Panc1 (cell line): Measurements from ENCODE around the gene GPR27. TPM values are rescaled to one million over a fixed set of nuclear protein-coding genes. Genes with fewer than 3 reads are reported as not detected.

ENCODE experiments used
- ATAC-seq: fragments of 200-7000 bp; cut with Tn5 transposase; 2 replicates; pipeline ENCODE4 v1.9.1; 2020; ENCODE audit warnings: mild to moderate bottlenecking, moderate library complexity
- BruUV-seq: library from RNA; stranded (reverse); fragments of 400-500 nt; replicated peaks from 2 replicates; lab custom pipeline; 2021; lab: Mats Ljungman, UMichigan
- CTCF ChIA-PET: fragments of 300-600 bp; sonication (Branson Sonifier 250); formaldehyde crosslinking; loops from one replicate; lab custom pipeline; 2022; ENCODE audit warnings: antibody characterized with exemption; lab: Charles Lee
- POLR2A ChIA-PET: fragments of 300-600 bp; sonication (Branson Sonifier 250); formaldehyde crosslinking; loops from one replicate; lab custom pipeline; 2022; ENCODE audit warnings: antibody characterized with exemption; lab: Charles Lee
- DNase-seq: peaks from one replicate; pipeline ENCODE4 v3.0.0-alpha.2; 2010; ENCODE audit warnings: low read depth, low spot score
- H3K27ac ChIP-seq: 2 replicates; pipeline ENCODE4 v1.5.1; 2011; ENCODE audit warnings: mild to moderate bottlenecking, low read length, inconsistent platforms
- H3K27me3 ChIP-seq: fragments of 200-500 bp; sonication (Bioruptor generic); 2 replicates; pipeline ENCODE4 v1.6.0; 2014; ENCODE audit warnings: low read length, inconsistent platforms; ENCODE audit not compliant: control insufficient read depth, insufficient read depth
- H3K36me3 ChIP-seq: fragments of 200-500 bp; sonication (Bioruptor generic); 2 replicates; pipeline ENCODE4 v1.5.1; 2014; ENCODE audit warnings: inconsistent platforms, mild to moderate bottlenecking, low read length, moderate library complexity; ENCODE audit not compliant: control insufficient read depth, insufficient read depth
- H3K4me1 ChIP-seq: 2 replicates; pipeline ENCODE4 v1.5.1; 2011; ENCODE audit warnings: inconsistent platforms, mild to moderate bottlenecking, low read length, moderate library complexity; ENCODE audit not compliant: control insufficient read depth, insufficient read depth
- H3K4me3 ChIP-seq, 2 experiments: 2 replicates each; pipeline ENCODE4 v1.5.1; 2011 to 2012; ENCODE audit warnings: low read depth in 2 of 2, low read length in 2 of 2, mild to moderate bottlenecking in 2 of 2, inconsistent platforms in 1 of 2, moderate library complexity in 1 of 2
- H3K9me3 ChIP-seq: fragments of 200-500 bp; sonication (Bioruptor generic); 2 replicates; pipeline ENCODE4 v1.5.1; 2014; ENCODE audit warnings: low read depth, mild to moderate bottlenecking, inconsistent platforms, low read length, moderate library complexity; ENCODE audit not compliant: control insufficient read depth, insufficient read depth
- POLR2AphosphoS5 ChIP-seq: IDR thresholded peaks from 2 replicates; pipeline ENCODE4 v1.6.1; 2012; ENCODE audit warnings: mild to moderate bottlenecking, low read depth, low read length, moderate library complexity
- REST ChIP-seq, 2 experiments: IDR thresholded peaks; 2 replicates each; pipeline ENCODE4 v1.6.1; 2011 to 2012; ENCODE audit warnings: low read depth in 2 of 2, control low read depth in 1 of 2, low read length in 1 of 2, mild to moderate bottlenecking in 1 of 2, moderate library complexity in 1 of 2; ENCODE audit not compliant: insufficient read depth in 1 of 2
- SIN3A ChIP-seq: IDR thresholded peaks from 2 replicates; pipeline ENCODE4 v1.6.1; 2012; ENCODE audit warnings: low read depth, mild to moderate bottlenecking, low read length, moderate library complexity, borderline replicate concordance; ENCODE audit not compliant: insufficient read depth
- TCF7L2 ChIP-seq: IDR thresholded peaks from 2 replicates; pipeline ENCODE4 v1.6.1; 2011; ENCODE audit warnings: mild to moderate bottlenecking, low read depth, low read length, inconsistent platforms
- in situ Hi-C: cut with HindIII; loops from 2 replicates; pipeline ENCODE4 v1.10.0; 2016; ENCODE audit warnings: low sequenced_read_pairs, low pct_unique_long_range_greater_than_20kb
- intact Hi-C: fragments of 100-400 bp; cut with micrococcal nuclease; formaldehyde crosslinking; loops from one replicate; pipeline ENCODE4 v1.10.0; 2022; ENCODE audit not compliant: unreplicated experiment
- total RNA-seq: library from RNA; stranded (reverse); gene quantifications from one replicate; pipeline ENCODE4 v1.2.1, GENCODE V29; 2021; ENCODE audit not compliant: unreplicated experiment
- TF ChIP-seq, protein P1 (sequence below): fragments of 450-650 bp; IDR thresholded peaks from 2 replicates; pipeline ENCODE4 v1.5.1; 2017; ENCODE audit warnings: mild to moderate bottlenecking

Gene GPR27
- total RNA-seq, 1 experiment from 2014 or later, result 0.15 TPM

DNA sequence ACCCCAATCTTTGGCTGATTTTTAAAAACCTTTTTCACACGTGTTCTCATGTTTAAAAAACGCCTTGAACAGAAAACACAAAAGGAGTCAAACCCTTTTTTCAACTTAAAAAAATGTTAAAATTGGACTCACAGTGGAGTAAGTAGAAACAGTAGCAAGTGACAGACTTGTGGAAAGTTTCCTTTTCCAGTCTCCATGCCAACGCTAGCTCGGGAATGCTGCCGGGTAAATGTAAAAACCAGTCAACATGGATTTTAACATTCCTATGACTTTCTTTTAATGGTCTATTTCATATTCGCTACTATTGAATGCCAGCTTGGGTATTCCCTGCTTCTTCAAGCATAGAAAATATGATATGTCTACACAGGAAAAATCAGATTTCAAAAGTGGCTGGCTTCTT, 32.9 kb downstream of the GPR27 start:
- in situ Hi-C loops (no loop called here), intact Hi-C loops (no loop called here)
- CTCF ChIA-PET, result no interaction called here
- H3K4me1 ChIP-seq, result no peaks in the 10 kb centered on the region
- no peak overlapping the region for H3K27ac ChIP-seq
- H3K4me3 ChIP-seq, result no peak overlapping the region
- TF ChIP-seq TCF7L2 (no peak), POLR2AphosphoS5 (no peak), SIN3A (no peak), REST (IDR thresholded peaks at IDR 0.05; ENCODE audit: insufficient read depth in 1 of 2, low read depth in 2 of 2, low read length in 1 of 2) (no peak)
- TF ChIP-seq, protein P1, sequence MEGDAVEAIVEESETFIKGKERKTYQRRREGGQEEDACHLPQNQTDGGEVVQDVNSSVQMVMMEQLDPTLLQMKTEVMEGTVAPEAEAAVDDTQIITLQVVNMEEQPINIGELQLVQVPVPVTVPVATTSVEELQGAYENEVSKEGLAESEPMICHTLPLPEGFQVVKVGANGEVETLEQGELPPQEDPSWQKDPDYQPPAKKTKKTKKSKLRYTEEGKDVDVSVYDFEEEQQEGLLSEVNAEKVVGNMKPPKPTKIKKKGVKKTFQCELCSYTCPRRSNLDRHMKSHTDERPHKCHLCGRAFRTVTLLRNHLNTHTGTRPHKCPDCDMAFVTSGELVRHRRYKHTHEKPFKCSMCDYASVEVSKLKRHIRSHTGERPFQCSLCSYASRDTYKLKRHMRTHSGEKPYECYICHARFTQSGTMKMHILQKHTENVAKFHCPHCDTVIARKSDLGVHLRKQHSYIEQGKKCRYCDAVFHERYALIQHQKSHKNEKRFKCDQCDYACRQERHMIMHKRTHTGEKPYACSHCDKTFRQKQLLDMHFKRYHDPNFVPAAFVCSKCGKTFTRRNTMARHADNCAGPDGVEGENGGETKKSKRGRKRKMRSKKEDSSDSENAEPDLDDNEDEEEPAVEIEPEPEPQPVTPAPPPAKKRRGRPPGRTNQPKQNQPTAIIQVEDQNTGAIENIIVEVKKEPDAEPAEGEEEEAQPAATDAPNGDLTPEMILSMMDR, result no peak
- H3K9me3 ChIP-seq, result no peaks in the 10 kb centered on the region
- H3K27me3 ChIP-seq, result peaks cover 26% of the 10 kb centered on the region
- POLR2A ChIA-PET, result interaction anchor here (0.7 kb wide), 1 partner anchor 835 kb away, joined by 4 read pairs; no protein-coding TSS in a partner anchor
- BruUV-seq, result no TSS peak
- ATAC-seq, result no peak
- H3K36me3 ChIP-seq, result no peaks in the 10 kb centered on the region; the same call in 1 of the 2 replicates
- no peak for DNase-seq

- DNase-seq (no peak), ATAC-seq (no peak)
- Histone ChIP-seq H3K36me3 (no peaks in the 10 kb centered on the region), H3K9me3 (no peaks in the 10 kb centered on the region), H3K27ac (no peak overlapping the region), H3K4me3 (no peak overlapping the region), H3K27me3 (peaks cover 20% of the 10 kb centered on the region), H3K4me1 (no peaks in the 10 kb centered on the region)
- POLR2A ChIA-PET, result no interaction called here
- TF ChIP-seq, protein P1, result no peak
- TF ChIP-seq REST (IDR thresholded peaks at IDR 0.05; ENCODE audit: insufficient read depth in 1 of 2, low read depth in 2 of 2, low read length in 1 of 2) (no peak), POLR2AphosphoS5 (no peak), SIN3A (no peak), TCF7L2 (no peak)
- no TSS peak for BruUV-seq
- CTCF ChIA-PET, result no interaction called here
- in situ Hi-C loops, result no loop called here
- intact Hi-C loops, result no loop called here
These were observed 34.3 kb downstream of the GPR27 start for GRCh38 chr3:71787851-71788405.
